Amniotic epithelial cell (primary cell): ENCODE measurements around the gene ADGRF4.

ENCODE experiments used
- DNase-seq: peaks from one replicate; pipeline ENCODE4 v3.0.0-alpha.2; 2010; ENCODE audit warnings: low read depth

Gene ADGRF4

DNA sequence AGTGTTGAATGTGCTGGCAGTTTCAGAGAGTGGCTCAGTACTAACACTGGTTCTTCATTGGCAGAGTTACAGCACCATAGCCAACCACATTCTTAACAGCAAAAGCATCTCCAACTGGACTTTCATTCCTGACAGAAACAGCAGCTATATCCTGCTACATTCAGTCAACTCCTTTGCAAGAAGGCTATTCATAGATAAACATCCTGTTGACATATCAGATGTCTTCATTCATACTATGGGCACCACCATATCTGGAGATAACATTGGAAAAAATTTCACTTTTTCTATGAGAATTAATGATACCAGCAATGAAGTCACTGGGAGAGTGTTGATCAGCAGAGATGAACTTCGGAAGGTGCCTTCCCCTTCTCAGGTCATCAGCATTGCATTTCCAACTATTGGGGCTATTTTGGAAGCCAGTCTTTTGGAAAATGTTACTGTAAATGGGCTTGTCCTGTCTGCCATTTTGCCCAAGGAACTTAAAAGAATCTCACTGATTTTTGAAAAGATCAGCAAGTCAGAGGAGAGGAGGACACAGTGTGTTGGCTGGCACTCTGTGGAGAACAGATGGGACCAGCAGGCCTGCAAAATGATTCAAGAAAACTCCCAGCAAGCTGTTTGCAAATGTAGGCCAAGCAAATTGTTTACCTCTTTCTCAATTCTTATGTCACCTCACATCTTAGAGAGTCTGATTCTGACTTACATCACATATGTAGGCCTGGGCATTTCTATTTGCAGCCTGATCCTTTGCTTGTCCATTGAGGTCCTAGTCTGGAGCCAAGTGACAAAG lies 17.0 kb upstream of the ADGRF4 start:
- DNase-seq: no peak

DNA sequence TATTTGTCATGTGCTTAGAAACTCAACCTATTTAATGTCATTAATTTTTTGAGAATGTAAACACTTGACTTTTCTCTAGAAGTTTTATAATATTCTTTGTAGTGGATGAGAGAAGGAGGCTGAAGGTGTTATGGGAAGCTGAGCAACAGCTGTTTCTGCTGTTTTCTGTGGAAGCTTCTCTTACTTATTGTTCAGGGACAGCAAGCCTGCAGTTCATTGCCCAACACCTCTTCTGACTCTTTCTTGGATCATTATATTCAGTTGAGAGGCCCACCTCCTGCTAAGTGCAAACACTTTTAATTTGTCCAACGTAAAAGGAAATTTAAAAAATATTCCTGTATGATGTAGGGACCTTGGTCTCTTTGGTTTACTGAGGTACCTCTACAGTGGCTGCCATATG lies 12.0 kb upstream of the ADGRF4 start:
- DNase-seq: no peak

DNA sequence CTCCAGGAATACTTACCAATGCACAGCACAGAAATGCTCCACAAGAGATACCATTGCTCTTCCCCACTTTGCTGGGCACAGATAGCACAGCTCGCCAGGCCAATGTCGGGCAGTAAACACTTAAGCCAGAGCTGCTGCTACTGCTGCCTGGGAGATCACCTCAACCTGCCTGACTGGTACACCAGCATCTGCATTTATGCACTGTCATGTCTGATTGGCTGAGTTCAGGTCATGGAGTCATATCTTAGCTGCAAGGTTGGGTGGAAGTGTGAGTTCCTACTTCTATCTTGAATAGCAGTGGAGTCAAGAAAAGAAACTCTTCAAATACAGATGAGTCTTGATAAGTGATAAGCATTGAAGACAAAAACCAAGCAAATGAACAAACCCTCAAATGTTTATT lies 10.9 kb upstream of the ADGRF4 start:
- DNase-seq: no peak

DNA sequence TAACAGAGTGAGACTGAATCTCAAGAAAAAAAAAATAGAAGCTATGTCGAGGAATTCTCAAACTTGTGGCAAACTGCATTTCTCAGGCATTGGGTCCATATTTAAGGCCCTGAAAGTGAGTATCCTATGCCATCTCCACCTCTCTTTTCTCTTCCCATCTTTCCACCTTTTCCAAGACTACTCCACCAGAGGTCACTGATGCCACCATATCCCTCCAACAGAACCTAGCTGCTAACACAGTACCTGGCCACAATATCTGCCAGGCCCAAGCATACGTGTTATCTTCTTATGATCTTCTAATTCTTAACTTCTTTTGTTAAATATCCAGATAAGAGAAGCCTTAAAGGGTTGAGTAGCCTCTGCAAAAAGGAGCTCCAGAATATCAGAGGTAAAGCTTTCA lies 8.2 kb upstream of the ADGRF4 start:
- no peak for DNase-seq

DNA sequence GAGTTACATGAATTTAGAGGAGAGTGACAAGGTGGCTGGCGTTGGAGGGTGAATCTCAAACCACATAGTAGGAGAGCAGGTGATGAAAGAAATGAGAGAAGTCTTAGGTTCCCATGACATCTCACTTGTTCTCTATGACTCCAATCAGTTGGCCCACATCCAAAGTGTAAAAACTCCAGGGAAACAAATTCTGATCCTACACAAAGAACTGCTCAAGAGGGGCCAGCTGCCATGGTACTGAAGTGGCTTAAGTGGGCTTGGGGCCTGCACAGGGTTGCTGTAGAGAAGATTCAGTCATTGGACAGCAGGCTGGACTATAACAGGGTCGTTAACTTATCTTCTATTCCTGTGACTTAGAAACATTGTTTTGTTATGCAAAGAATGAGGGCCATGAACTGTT lies 7.6 kb upstream of the ADGRF4 start:
- DNase-seq: no peak

DNA sequence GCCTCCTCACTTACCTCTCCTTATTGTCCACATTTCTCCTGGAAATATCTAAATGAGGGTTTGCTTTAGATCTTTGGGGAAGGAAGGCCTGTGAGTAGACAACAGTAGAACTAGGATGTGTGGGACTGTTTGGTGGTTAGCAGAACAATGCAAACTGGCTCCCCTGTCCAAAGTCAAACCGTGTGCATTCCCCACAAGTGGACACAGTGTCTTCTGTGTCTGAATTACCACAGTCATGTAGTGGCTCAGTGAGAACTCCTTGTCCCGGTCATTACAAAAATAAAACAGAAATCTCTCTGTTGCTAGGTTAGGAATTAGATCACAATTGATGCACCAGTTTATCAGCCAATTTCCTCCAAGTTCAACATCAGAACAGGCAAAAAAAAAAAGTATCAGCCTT lies 455 bp upstream of the ADGRF4 start:
- DNase-seq: no peak

DNA sequence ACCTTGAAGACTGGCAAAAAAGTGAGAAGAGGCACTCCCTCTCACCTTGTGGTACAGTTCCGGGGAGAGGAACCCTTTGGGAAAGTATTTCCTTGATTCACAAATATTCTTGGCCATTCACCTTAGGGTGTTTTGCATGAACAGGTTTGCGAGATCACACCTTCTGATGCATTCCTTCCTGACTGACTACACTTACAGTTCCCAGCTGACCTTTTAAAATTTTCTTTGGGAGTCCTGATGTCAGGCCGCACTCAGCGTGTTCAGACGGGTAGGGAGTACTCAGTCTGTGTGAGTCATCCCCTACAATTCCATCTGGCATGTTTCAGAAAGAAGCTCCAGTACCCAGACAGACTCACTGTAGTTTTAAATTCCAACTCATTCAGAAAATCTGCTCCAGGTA lies 1.7 kb downstream of the ADGRF4 start:
- peak; percentile 94 for DNase-seq

DNA sequence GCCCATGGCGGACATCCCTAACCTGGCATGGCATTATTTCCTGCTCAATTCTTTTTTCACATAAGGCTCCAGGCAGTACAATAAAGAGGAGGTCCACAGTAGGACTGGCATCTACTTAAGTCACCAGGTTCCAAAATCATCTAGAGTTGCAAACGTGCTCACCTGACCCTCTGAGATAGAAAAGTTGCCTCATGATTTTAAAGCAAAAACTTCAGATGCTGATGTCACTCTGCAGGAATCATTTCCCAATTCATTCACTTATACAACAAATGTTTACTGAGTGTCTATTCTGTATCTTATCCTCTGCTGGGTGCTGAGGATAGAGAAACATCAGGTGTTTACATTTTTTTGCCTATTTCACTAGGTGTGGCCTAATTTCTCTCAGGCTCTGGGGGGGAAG lies 2.2 kb downstream of the ADGRF4 start:
- DNase-seq: peak; percentile 46

DNA sequence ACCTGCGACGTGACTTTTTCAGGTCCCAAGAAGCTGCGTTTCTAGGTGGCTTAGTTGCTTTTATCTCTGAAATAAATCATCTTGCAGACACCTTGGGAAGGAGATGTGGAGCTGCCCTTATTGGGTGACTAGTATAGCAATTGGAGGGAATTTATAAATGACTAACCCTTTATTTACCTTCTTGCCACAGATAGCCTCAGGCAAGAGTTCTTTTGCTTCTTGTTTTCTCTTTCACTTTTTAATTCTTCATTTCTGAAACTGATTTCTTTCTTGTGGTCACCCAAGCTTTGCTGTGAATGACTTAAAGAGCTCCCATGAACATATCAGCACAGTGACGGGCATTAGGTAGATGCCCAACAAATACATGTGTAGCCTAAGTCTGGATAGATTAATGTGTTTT lies 3.0 kb downstream of the ADGRF4 start:
- DNase-seq: no peak

DNA sequence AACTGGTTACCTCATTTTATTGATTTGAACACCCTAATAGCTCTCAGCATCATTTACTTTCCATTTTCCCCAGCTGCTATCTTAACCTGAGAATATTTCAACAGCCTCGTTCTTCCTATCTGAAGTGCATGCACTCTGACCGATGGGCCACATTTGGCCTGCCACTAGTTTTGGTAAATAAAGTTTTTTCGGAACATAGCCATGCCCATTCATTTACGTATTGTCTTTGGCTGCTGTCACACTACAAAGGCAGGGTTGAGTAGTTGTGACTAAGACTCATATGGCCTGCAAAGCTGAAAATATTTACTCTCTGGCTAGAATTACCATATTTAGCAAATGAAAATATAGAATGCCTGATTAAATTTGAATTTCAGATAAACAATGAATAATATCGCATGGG lies 10.8 kb downstream of the ADGRF4 start:
- DNase-seq: no peak

DNA sequence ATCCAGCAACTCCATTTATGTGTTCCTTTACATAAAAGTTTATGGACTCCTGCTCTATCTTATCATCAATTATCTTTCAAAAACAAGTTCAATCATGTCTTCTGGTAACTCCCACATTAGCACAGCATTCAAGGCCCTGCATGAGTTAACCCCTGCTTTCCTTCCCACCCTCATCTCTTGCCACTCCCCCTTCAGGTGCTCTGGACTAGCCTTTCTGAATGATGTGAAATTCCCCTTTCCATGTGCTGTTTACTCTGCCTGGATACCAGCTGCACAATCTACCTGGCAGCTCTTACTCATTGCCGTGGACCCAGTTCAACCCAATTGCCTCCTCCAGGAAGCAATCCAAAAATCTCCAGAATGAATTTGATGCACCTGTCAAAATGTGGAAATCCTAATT lies 11.9 kb downstream of the ADGRF4 start:
- no peak for DNase-seq

DNA sequence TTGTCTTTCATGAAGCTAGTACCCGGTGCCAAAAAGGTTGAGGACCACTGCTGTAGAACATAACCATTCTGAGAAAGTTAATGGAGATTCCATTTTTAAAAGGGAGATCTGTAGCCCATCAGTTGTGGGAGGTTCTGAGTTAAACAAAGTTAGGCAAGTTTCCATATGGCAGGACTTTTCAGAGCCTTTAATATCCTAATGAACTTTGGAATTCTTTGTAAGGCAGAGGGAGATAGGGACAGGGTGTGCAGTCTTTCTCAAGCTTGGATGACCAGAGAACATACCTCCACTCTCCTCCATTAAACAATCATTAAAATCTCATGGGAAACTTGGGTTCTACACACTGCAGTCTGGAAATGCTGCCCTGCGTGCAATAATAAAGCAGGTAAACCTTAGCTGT lies 14.8 kb downstream of the ADGRF4 start:
- DNase-seq: no peak

DNA sequence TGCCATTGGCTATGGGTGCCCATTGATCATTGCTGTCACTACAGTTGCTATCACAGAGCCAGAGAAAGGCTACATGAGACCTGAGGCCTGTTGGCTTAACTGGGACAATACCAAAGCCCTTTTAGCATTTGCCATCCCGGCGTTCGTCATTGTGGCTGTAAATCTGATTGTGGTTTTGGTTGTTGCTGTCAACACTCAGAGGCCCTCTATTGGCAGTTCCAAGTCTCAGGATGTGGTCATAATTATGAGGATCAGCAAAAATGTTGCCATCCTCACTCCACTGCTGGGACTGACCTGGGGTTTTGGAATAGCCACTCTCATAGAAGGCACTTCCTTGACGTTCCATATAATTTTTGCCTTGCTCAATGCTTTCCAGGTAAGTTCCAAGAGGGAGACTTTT lies 16.4 kb downstream of the ADGRF4 start:
- DNase-seq: no peak

DNA sequence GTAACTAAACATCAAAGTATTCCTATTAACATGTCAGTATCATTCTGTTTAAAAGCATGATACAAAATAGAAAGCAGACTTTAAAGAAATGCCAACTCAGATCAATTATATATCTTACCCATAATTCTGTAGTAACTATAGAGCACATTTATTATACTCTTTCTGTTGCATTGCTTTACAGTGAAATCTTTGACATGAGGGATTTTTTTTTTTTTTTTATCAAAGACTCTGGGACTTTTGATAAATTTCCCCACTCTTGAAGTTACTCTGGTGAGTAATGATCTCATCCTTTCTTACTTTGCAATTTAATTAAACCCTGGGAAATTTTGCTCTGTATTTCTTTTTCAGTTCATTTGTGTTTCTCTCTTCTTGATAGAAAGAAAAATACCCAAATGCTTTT lies 17.4 kb downstream of the ADGRF4 start:
- DNase-seq: no peak

DNA sequence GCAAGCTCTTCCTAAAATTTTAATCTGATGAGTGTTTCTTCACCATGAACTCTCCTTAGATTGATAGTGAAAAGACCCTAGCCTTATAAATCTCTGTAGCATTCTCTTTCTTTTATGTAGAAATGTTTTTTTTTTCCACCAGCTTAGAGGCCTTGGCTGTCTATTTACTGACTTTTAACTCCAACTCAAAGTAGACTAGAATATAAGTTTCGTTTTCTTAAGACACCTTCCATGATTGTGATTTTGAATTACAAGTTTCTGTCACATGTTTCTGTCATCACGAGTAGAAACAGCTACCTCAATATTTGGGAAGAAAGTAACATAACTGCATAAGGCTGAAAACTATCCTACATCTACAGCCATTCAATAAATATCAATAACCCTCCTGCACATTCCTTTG lies 17.8 kb downstream of the ADGRF4 start:
- DNase-seq: no peak

DNA sequence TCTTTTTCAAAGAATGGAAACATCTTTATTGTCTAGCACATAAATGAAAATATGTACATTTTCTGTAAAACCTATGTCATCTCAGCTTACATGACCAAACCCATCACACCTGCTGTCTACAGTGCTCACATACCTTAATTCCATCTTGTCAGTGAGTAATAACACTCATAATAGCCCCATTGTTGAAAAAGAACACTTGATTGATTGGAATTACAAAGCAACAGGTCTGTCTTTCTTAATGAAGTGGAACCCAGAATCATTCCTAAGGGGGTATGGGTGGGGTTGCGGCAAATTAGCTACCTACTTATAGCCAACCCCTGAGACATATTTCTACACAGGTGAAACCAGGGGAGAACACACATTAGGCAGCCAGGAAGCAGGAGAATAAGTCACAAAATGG lies 20.2 kb downstream of the ADGRF4 start:
- DNase-seq: no peak

DNA sequence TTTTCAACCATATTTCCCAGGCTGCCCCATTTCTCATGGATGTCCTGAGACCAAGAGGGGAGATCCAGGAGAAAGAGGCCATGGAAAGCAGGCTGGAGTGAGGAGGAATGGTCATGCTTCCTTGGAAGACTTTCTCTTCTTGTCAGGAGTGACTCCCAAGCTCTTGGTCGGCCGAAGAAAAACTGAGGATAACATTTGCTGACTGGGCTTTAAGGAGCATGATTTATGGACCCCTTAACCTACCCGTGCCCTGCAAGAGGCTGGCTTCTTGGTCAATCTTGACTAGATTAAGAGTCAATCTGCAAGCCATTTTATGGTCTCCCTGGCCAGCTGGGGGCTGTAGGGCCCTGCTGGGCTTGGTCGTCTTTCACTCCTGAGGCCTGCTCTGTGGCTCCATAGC lies 22.8 kb downstream of the ADGRF4 start:
- DNase-seq: no peak

DNA sequence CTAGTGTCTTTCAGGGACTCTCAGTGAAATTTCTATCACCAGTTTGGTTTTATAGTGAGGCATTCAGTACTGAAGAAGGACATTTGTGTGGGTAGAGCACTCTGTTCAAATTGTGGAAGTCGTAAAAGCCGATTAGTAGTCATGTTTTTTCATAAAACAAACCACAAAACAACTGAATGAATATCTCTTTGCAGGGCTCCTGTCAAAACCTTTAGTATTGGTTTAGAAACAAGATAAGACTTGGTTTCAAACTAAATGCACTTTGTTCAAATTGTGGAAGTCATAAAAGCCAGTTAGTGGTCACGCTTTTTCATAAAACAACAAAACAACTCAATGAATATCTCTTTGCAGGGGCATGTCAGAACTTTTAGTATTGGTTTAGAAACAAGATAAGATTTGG lies 23.8 kb downstream of the ADGRF4 start:
- DNase-seq: no peak

DNA sequence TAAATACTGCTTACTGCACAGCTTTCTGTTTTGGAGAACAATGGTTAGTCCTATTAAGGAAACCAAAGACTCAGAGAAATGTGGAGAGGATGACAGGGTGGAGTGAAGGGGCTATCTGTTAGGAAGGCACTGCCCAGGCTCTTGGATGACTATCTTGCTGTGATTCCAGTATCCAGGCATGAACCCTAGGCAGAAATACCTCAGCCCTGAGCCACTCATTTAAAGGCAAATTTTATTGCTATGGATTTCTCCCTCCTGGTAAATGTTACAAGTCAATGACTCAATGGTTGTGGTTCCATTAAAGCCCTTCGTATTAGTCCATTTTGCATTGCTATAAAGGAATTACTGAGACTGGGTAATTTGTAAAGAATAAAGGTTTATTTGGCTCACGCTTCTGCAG lies 25.9 kb downstream of the ADGRF4 start:
- DNase-seq: peak; percentile 48

DNA sequence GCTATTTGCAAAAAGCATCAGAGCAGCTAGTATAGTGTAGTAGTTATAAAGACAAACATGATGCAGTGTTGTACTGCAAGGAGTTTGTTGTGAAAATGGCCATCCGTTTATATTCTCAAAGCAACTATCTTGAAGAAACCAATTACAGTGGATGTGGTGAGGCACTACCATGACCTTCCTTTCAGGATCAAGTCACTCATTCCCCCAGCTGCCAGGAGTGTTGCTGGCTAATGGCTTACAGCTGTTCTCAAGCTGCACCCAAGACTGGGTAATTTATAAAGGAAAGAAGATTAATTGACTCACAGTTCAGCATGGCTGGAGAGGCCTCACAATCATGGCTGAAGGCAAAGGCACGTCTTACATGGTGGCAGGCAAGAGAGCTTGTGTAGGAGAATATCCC lies 29.0 kb downstream of the ADGRF4 start:
- DNase-seq: no peak

DNA sequence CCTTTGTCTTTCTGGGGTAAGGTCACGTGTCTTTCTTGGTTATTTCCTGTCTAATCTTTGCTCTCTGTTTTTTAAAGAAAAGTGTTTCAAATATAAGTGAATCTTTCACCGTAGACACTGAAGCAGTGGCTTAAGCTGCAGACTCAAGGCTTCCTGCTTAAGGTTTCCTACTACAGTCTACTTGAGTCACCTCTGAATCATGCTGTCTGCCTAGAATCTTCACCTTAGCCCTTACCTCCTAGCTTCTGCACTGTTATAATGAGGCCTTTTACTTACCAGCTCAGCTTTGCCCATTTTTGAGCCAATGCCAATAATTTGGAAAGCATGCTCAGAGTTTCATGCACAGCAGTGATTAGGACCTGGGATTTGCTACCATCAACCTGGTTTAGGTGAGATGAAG lies 30.6 kb downstream of the ADGRF4 start:
- peak; percentile 49 for DNase-seq

DNA sequence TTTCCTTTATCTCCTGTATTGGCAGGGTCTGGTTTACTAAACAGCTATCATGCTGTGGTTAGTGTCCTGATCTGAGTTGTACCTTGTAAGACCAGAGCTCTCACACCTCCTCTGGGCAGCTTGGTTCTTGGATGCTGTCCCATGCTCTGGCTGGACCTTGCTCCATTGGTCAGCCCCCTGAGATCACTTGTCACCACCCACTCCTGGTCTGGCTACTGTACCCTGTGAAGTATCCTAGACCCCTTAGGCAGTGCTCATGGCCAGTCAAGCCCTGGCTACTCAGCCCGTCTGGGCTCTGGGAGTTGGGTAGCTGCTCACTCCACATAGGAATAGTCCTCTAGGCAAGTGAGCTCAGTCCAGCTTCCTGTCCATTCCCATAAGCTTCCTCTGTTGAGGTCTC lies 31.1 kb downstream of the ADGRF4 start:
- DNase-seq: no peak

DNA sequence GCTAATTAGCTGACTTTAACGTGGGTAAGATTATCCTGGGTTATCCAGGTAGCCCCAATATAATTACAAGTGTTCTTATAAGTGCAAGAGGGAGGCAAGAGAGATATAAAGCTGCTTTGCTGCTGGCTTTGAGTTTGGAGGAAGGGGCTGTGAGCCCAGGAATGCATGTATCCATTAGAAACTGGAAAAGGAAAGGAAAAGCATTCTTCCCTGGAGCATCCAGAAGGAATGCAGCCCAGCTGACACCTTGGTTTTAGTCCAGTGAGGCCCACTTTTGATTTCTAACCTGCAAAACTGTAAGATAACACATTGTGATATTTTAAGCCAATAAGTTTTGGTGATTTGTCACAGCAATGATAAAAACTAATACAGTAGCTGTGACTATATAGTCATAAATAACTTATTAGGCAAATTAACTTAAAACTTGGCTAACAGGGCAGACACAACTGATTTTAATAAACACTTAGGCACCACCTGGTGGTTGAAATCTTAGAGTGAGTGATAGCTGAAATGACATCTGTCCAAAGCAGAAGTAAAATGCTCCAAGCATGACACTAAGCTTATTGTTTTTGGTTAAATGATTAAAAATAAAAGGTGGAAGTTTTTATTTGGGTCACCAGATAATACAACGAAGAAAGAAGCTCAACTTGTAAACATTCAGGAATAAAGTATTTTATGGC lies 35.6 kb downstream of the ADGRF4 start:
- peak; percentile 35 for DNase-seq
